CD4-positive, CD25-positive, alpha-beta regulatory T cell (primary cell): ENCODE results near the gene CYSRT1. TPM values are rescaled to one million over a fixed set of nuclear protein-coding genes. Genes with fewer than 3 reads are reported as not detected.
A peak's percentile ranks its signal among the peaks of the same experiment; 100 is the strongest.

Experiments used
- ATAC-seq, 2 donors: fragments of 150-1000 bp; cut with Tn5 transposase; one replicate each; pipeline ENCODE4 v1.10.0; 2021; ENCODE audit warnings: low read depth in 2 of 2, moderate number of reproducible peaks in 2 of 2, moderate library complexity in 1 of 2
- DNase-seq, 3 donors: peaks; one replicate each; pipeline versions ENCODE4 v3.0.0 to v3.0.0-alpha.2; 2012 to 2022; ENCODE audit warnings: mixed read lengths in 1 of 3
- H3K27ac ChIP-seq: one replicate; pipeline ENCODE4 v1.7.0; 2013; ENCODE audit warnings: mild to moderate bottlenecking, low read length; ENCODE audit not compliant: insufficient read depth, poor library complexity, severe bottlenecking
- H3K27me3 ChIP-seq: one replicate; pipeline ENCODE4 v1.7.0; 2013; ENCODE audit warnings: low read length; ENCODE audit not compliant: control insufficient read depth, insufficient read depth
- H3K36me3 ChIP-seq: one replicate; pipeline ENCODE4 v1.7.0; 2013; ENCODE audit warnings: mild to moderate bottlenecking, low read length, moderate library complexity; ENCODE audit not compliant: control insufficient read depth, insufficient read depth
- H3K4me1 ChIP-seq: 2 replicates; pipeline ENCODE4 v1.7.0; 2013; ENCODE audit warnings: mild to moderate bottlenecking, low read length; ENCODE audit not compliant: insufficient read depth, control insufficient read depth, poor library complexity, severe bottlenecking
- H3K4me3 ChIP-seq: one replicate; pipeline ENCODE4 v1.7.0; 2013; ENCODE audit warnings: low read depth, mild to moderate bottlenecking, low read length, moderate library complexity
- H3K9me3 ChIP-seq, 2 experiments: 1 replicate in 1 of 2; 2 replicates in 1 of 2; pipeline ENCODE4 v1.7.0; 2013; ENCODE audit warnings: low read length in 2 of 2, mild to moderate bottlenecking in 1 of 2, moderate library complexity in 1 of 2; ENCODE audit not compliant: control insufficient read depth in 2 of 2
- H3K27ac Mint-ChIP-seq, 3 donors: one replicate each; pipeline ENCODE4 v1.8.0; 2020 to 2022; ENCODE audit warnings: mild to moderate bottlenecking in 3 of 3, mixed read lengths in 3 of 3, moderate library complexity in 2 of 3
- H3K27me3 Mint-ChIP-seq: one replicate; pipeline ENCODE4 v1.8.0; 2022; ENCODE audit warnings: mild to moderate bottlenecking, mixed read lengths
- H3K36me3 Mint-ChIP-seq: one replicate; pipeline ENCODE4 v1.8.0; 2020; ENCODE audit warnings: mixed read lengths
- H3K4me1 Mint-ChIP-seq, 4 donors: one replicate each; pipeline ENCODE4 v1.8.0; 2020 to 2022; ENCODE audit warnings: mixed read lengths in 4 of 4, mild to moderate bottlenecking in 1 of 4
- H3K4me3 Mint-ChIP-seq, 4 donors: one replicate each; pipeline ENCODE4 v1.8.0; 2020 to 2022; ENCODE audit warnings: mild to moderate bottlenecking in 4 of 4, mixed read lengths in 4 of 4, moderate library complexity in 3 of 4
- H3K9me3 Mint-ChIP-seq, 7 donors: one replicate each; pipeline ENCODE4 v1.8.0; 2020 to 2022; ENCODE audit warnings: mixed read lengths in 7 of 7, mild to moderate bottlenecking in 3 of 7, moderate library complexity in 2 of 7
- polyA plus RNA-seq, 4 donors: library from polyadenylated mRNA; unstranded; fragments of 300-500 nt; fragmentation: Illumina TruSeq; gene quantifications; one replicate each; pipeline ENCODE4 v1.2.3, GENCODE V29; 2021
- total RNA-seq: library from RNA; stranded (reverse); gene quantifications from one replicate; pipeline ENCODE4 v1.2.3, GENCODE V29; 2022

CYSRT1 gene
- total and polyA plus RNA-seq, 5 donors from 2014 or later: not detected

DNA sequence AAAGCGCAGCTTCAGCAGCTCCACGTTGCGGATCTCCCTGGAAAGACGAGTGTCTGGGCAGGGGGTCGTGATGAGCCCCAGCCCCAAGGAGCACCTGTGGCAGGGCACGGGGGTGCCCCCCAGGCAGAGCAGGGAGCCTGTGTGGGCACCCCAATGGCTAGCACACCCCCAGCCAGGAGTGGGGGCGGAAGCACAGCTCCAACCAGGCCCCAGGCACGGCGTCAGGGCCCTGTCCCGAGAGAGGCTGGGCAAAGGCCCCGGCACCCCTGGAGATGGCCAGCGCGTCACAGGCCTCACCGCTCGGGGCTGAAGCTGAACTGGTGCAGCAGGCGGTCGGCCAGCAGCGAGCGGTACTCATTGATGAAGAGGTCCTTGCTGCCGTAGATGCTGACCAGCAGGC lies 44.5 kb upstream of the CYSRT1 start:
- Mint-ChIP-seq H3K27ac (no peak overlapping the region), H3K4me1 (peaks cover 0 to 15% (median 0%) of the 10 kb centered on the region in 4 donors), H3K36me3 (peaks cover 17% of the 10 kb centered on the region), H3K27me3 (peaks cover 4% of the 10 kb centered on the region), H3K9me3 (peaks cover 0 to 2% (median 0%) of the 10 kb centered on the region in 7 donors), H3K4me3 (no peak overlapping the region)
- no peak overlapping the region for H3K27ac ChIP-seq
- ATAC-seq: no peak
- H3K4me3 ChIP-seq: no peak overlapping the region
- H3K4me1 ChIP-seq: no peaks in the 10 kb centered on the region
- no peaks in the 10 kb centered on the region for H3K27me3 ChIP-seq
- no peak for DNase-seq
- peaks cover 44% of the 10 kb centered on the region for H3K36me3 ChIP-seq
- H3K9me3 ChIP-seq: no peaks in the 10 kb centered on the region

- H3K4me3 ChIP-seq: no peak overlapping the region
- H3K27ac ChIP-seq: no peak overlapping the region
- no peak for DNase-seq
- no peaks in the 10 kb centered on the region for H3K9me3 ChIP-seq
- peaks cover 49% of the 10 kb centered on the region for H3K36me3 ChIP-seq
- Mint-ChIP-seq H3K9me3 (peaks cover 0 to 2% (median 0%) of the 10 kb centered on the region in 7 donors), H3K4me3 (no peak overlapping the region), H3K27me3 (peaks cover under 1% of the 10 kb centered on the region), H3K36me3 (peaks cover 17% of the 10 kb centered on the region), H3K27ac (no peak overlapping the region), H3K4me1 (peaks cover 0 to 20% (median 5%) of the 10 kb centered on the region in 4 donors)
- no peaks in the 10 kb centered on the region for H3K27me3 ChIP-seq
- ATAC-seq: no peak
- peaks cover 10% of the 10 kb centered on the region for H3K4me1 ChIP-seq
Observed at GRCh38 chr9:137181680-137182079, 43.3 kb upstream of the CYSRT1 start.

DNA sequence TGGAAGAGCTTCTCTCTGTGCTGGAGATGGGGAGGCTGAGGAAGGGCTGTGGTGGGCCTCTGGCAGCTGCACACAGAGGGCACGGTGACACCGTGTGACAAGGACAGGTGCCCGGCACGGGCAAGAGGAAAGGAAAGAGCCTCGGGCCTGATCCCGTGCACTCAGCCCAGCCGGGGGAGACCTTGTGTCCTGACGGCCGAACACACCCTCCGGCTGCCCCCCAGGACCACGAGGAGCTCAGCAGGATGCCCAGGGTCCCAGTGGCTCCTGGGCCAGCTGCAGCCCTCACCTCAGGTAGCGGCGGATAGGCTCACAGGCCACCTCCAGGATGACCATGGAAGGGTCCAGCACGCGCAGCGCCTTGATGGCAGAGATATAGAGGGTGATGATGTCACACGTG lies 42.1 kb upstream of the CYSRT1 start:
- H3K9me3 Mint-ChIP-seq: peaks cover 0 to 2% (median 0%) of the 10 kb centered on the region in 7 donors
- H3K27ac ChIP-seq: no peak overlapping the region
- no peaks in the 10 kb centered on the region for H3K27me3 ChIP-seq
- H3K36me3 ChIP-seq: peaks cover 49% of the 10 kb centered on the region
- no peak overlapping the region for H3K27ac Mint-ChIP-seq
- peaks cover 12% of the 10 kb centered on the region for H3K36me3 Mint-ChIP-seq
- peak overlapping the region in 1 of 4 donors; percentile 78 for H3K4me3 Mint-ChIP-seq
- DNase-seq (no peak), ATAC-seq (no peak)
- H3K9me3 ChIP-seq: no peaks in the 10 kb centered on the region
- H3K4me1 ChIP-seq: peaks cover 21% of the 10 kb centered on the region
- H3K4me1 Mint-ChIP-seq: peaks cover 0 to 31% (median 13%) of the 10 kb centered on the region in 4 donors
- H3K4me3 ChIP-seq: no peak overlapping the region
- H3K27me3 Mint-ChIP-seq: no peaks in the 10 kb centered on the region

- Mint-ChIP-seq H3K4me3 (peak overlapping the region in 2 of 4 donors; percentile 48 to 60), H3K27ac (no peak overlapping the region), H3K9me3 (peaks cover 0 to 2% (median 0%) of the 10 kb centered on the region in 7 donors), H3K4me1 (peaks cover 0 to 37% (median 13%) of the 10 kb centered on the region in 4 donors), H3K36me3 (peaks cover 11% of the 10 kb centered on the region), H3K27me3 (no peaks in the 10 kb centered on the region)
- no peaks in the 10 kb centered on the region for H3K9me3 ChIP-seq
- peaks cover 48% of the 10 kb centered on the region for H3K36me3 ChIP-seq
- ATAC-seq (no peak), DNase-seq (no peak)
- no peaks in the 10 kb centered on the region for H3K27me3 ChIP-seq
- no peak overlapping the region for H3K4me3 ChIP-seq
- H3K27ac ChIP-seq: no peak overlapping the region
- peaks cover 27% of the 10 kb centered on the region for H3K4me1 ChIP-seq
Observed at GRCh38 chr9:137183980-137184595, 40.9 kb upstream of the CYSRT1 start.

DNA sequence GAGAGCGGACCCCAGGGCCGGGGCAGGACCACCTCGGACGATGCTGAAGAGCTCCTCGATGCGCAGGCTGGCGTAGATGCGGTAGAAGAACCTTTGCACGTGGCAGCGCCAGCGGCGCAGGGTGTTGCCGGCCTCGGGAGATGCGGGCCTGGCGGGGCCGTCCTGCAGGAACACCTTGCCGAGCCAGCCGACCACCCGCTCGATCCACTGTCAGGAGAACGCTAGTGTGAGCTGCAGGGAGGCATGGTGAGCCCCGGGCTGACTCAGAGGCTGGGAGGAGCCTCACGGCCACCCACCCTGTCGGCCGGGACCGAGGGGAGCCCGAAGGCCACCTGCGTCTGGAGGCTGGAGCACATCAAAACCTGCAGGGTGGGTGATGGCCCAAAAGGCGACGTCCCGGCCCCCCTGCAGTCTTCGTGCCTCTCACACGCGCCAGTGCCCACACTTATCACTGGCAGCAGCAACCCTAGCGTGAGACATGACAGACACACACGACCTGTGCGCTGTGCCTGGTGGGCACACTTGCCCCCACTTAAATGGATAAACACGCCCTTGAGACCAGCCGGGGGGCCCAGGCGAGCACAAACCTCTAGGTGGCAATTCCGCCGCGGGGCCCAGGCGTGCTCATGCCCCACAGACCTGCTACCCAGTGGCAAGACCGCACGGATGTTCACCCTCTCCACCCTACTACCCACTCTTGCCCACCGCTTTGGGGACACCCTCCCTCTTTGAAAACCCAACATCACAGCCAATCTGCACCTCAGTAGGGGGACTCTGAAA lies 39.9 kb upstream of the CYSRT1 start:
- peaks cover 0 to 2% (median 0%) of the 10 kb centered on the region in 7 donors for H3K9me3 Mint-ChIP-seq
- Histone ChIP-seq H3K4me3 (no peak overlapping the region), H3K4me1 (peaks cover 36% of the 10 kb centered on the region), H3K36me3 (peaks cover 42% of the 10 kb centered on the region), H3K27ac (no peak overlapping the region), H3K27me3 (no peaks in the 10 kb centered on the region), H3K9me3 (no peaks in the 10 kb centered on the region)
- H3K4me1 Mint-ChIP-seq: peaks cover 0 to 43% (median 13%) of the 10 kb centered on the region in 4 donors
- ATAC-seq (no peak), DNase-seq (no peak)
- H3K27me3 Mint-ChIP-seq: no peaks in the 10 kb centered on the region
- no peak overlapping the region for H3K27ac Mint-ChIP-seq
- H3K4me3 Mint-ChIP-seq: peak overlapping the region in 1 of 4 donors; percentile 31
- H3K36me3 Mint-ChIP-seq: peaks cover 8% of the 10 kb centered on the region

- H3K9me3 ChIP-seq: no peaks in the 10 kb centered on the region
- H3K4me1 Mint-ChIP-seq: peaks cover 0 to 47% (median 13%) of the 10 kb centered on the region in 4 donors
- H3K27me3 ChIP-seq: no peaks in the 10 kb centered on the region
- DNase-seq (no peak), ATAC-seq (no peak)
- no peak overlapping the region for H3K4me3 ChIP-seq
- H3K4me1 ChIP-seq: peaks cover 39% of the 10 kb centered on the region
- H3K36me3 ChIP-seq: peaks cover 39% of the 10 kb centered on the region
- peaks cover 0 to 2% (median 0%) of the 10 kb centered on the region in 7 donors for H3K9me3 Mint-ChIP-seq
- H3K27ac Mint-ChIP-seq: no peak overlapping the region
- peaks cover 8% of the 10 kb centered on the region for H3K36me3 Mint-ChIP-seq
- peak overlapping the region in 3 of 4 donors; percentile 93 to 97 (median 95) for H3K4me3 Mint-ChIP-seq
- H3K27ac ChIP-seq: no peak overlapping the region
- no peaks in the 10 kb centered on the region for H3K27me3 Mint-ChIP-seq
Observed at GRCh38 chr9:137185921-137186320, 39.1 kb upstream of the CYSRT1 start.

GRCh38 chr9:137186385-137186784 lies 38.6 kb upstream of the CYSRT1 start:
- Mint-ChIP-seq H3K27ac (peak overlapping the region in 2 of 3 donors; percentile 89 to 94), H3K36me3 (peaks cover 8% of the 10 kb centered on the region), H3K4me1 (peaks cover 0 to 49% (median 13%) of the 10 kb centered on the region in 4 donors), H3K27me3 (no peaks in the 10 kb centered on the region), H3K4me3 (peak overlapping the region in 3 of 4 donors; percentile 93 to 97 (median 95)), H3K9me3 (peaks cover 0 to 2% (median 0%) of the 10 kb centered on the region in 7 donors)
- no peaks in the 10 kb centered on the region for H3K9me3 ChIP-seq
- peaks cover 39% of the 10 kb centered on the region for H3K4me1 ChIP-seq
- peaks cover 35% of the 10 kb centered on the region for H3K36me3 ChIP-seq
- H3K4me3 ChIP-seq: peak overlapping the region; percentile 71
- DNase-seq (no peak), ATAC-seq (no peak)
- H3K27ac ChIP-seq: no peak overlapping the region
- H3K27me3 ChIP-seq: no peaks in the 10 kb centered on the region
